Activated CD4-positive, alpha-beta memory T cell treated with anti-CD3 and anti-CD28 coated beads, Interleukin-2, amount 10 ng/mL, durations not matched to agents 7 days and 5 days (primary cell): ENCODE data around the gene RXRA. TPM values are rescaled to one million over a fixed set of nuclear protein-coding genes. Genes with fewer than 3 reads are reported as not detected.

Experiments used
- CTCF ChIA-PET: fragments of 350-600 bp; sonication (Branson Sonifier 250); formaldehyde crosslinking; loops from one replicate; lab custom pipeline; 2021; ENCODE audit warnings: antibody characterized with exemption, inconsistent platforms; lab: Charles Lee
- POLR2A ChIA-PET: fragments of 350-600 bp; sonication (Branson Sonifier 250); formaldehyde crosslinking; loops from one replicate; lab custom pipeline; 2021; ENCODE audit warnings: antibody characterized with exemption; lab: Charles Lee
- DNase-seq: peaks from one replicate; pipeline ENCODE4 v3.0.0-alpha.2; 2020
- H3K27ac Mint-ChIP-seq: one replicate; pipeline ENCODE4 v1.8.0; 2021; ENCODE audit warnings: mild to moderate bottlenecking, mixed read lengths
- H3K27me3 Mint-ChIP-seq: one replicate; pipeline ENCODE4 v1.8.0; 2021; ENCODE audit warnings: mixed read lengths
- H3K36me3 Mint-ChIP-seq: one replicate; pipeline ENCODE4 v1.8.0; 2021; ENCODE audit warnings: low read depth, mixed read lengths
- H3K4me1 Mint-ChIP-seq: one replicate; pipeline ENCODE4 v1.8.0; 2021; ENCODE audit warnings: mixed read lengths
- H3K4me3 Mint-ChIP-seq: one replicate; pipeline ENCODE4 v1.8.0; 2021; ENCODE audit warnings: mild to moderate bottlenecking, mixed read lengths
- H3K9me3 Mint-ChIP-seq: one replicate; pipeline ENCODE4 v1.8.0; 2021; ENCODE audit warnings: mixed read lengths
- total RNA-seq, 2 experiments: library from RNA; stranded (reverse); gene quantifications; one replicate each; pipeline ENCODE4 v1.2.3, GENCODE V29; 2021

The RXRA gene
- total RNA-seq, 2 experiments from 2014 or later: 7.0 to 7.8 TPM

- no peak for DNase-seq
- peaks cover 38% of the 10 kb centered on the region for H3K27me3 Mint-ChIP-seq
- H3K4me3 Mint-ChIP-seq: no peak overlapping the region
- H3K9me3 Mint-ChIP-seq: no peaks in the 10 kb centered on the region
- ChIA-PET POLR2A (interaction anchor here (1.7 kb wide), 1 partner anchor 12 kb away, joined by 4 read pairs; no protein-coding TSS in a partner anchor), CTCF (interaction anchor here (0.7 to 1.4 kb wide), 3 partner anchors 113 to 130 kb away, joined by 3 to 11 read pairs (median 4); no protein-coding TSS in a partner anchor)
- peaks cover 9% of the 10 kb centered on the region for H3K4me1 Mint-ChIP-seq
- H3K27ac Mint-ChIP-seq: no peak overlapping the region
- no peaks in the 10 kb centered on the region for H3K36me3 Mint-ChIP-seq
Measured at GRCh38 chr9:134326724-134327601, 708 bp downstream of the RXRA start.

GRCh38 chr9:134327671-134328231 is 1.5 kb downstream of the RXRA start:
- no peak for DNase-seq
- Mint-ChIP-seq H3K27ac (no peak overlapping the region), H3K36me3 (no peaks in the 10 kb centered on the region), H3K9me3 (no peaks in the 10 kb centered on the region), H3K4me1 (peaks cover 9% of the 10 kb centered on the region), H3K27me3 (peaks cover 38% of the 10 kb centered on the region), H3K4me3 (no peak overlapping the region)
- ChIA-PET POLR2A (interaction anchor here (0.8 to 1.7 kb wide), 2 partner anchors 13 to 14 kb away, joined by 3 to 4 read pairs; no protein-coding TSS in a partner anchor), CTCF (interaction anchor here (0.7 to 1.4 kb wide), 3 partner anchors 113 to 129 kb away, joined by 3 to 11 read pairs (median 4); no protein-coding TSS in a partner anchor)

GRCh38 chr9:134328341-134328840 is 2.1 kb downstream of the RXRA start:
- no peaks in the 10 kb centered on the region for H3K36me3 Mint-ChIP-seq
- ChIA-PET POLR2A (interaction anchor here (0.8 to 1.7 kb wide), 2 partner anchors 13 to 14 kb away, joined by 3 to 4 read pairs; no protein-coding TSS in a partner anchor), CTCF (interaction anchor here (1.3 kb wide), 1 partner anchor 112 kb away, joined by 4 read pairs; no protein-coding TSS in a partner anchor)
- H3K9me3 Mint-ChIP-seq: no peaks in the 10 kb centered on the region
- peaks cover 9% of the 10 kb centered on the region for H3K4me1 Mint-ChIP-seq
- peaks cover 35% of the 10 kb centered on the region for H3K27me3 Mint-ChIP-seq
- H3K27ac Mint-ChIP-seq: no peak overlapping the region
- no peak for DNase-seq
- H3K4me3 Mint-ChIP-seq: no peak overlapping the region

- Mint-ChIP-seq H3K4me3 (no peak overlapping the region), H3K27me3 (peaks cover 29% of the 10 kb centered on the region), H3K36me3 (no peaks in the 10 kb centered on the region), H3K27ac (no peak overlapping the region), H3K4me1 (peaks cover 9% of the 10 kb centered on the region), H3K9me3 (no peaks in the 10 kb centered on the region)
- ChIA-PET POLR2A (interaction anchor here (0.8 kb wide), 1 partner anchor 15 kb away, joined by 3 read pairs; no protein-coding TSS in a partner anchor), CTCF (no interaction called here)
- no peak for DNase-seq
Measured at GRCh38 chr9:134328841-134329575, 2.8 kb downstream of the RXRA start.

GRCh38 chr9:134329576-134329855 is 3.3 kb downstream of the RXRA start:
- H3K9me3 Mint-ChIP-seq: no peaks in the 10 kb centered on the region
- H3K36me3 Mint-ChIP-seq: no peaks in the 10 kb centered on the region
- H3K27ac Mint-ChIP-seq: no peak overlapping the region
- POLR2A ChIA-PET: no interaction called here
- peaks cover 24% of the 10 kb centered on the region for H3K27me3 Mint-ChIP-seq
- DNase-seq: no peak
- peaks cover 4% of the 10 kb centered on the region for H3K4me1 Mint-ChIP-seq
- CTCF ChIA-PET: no interaction called here
- no peak overlapping the region for H3K4me3 Mint-ChIP-seq

GRCh38 chr9:134329886-134330285 is 3.6 kb downstream of the RXRA start:
- H3K27me3 Mint-ChIP-seq: peaks cover 20% of the 10 kb centered on the region
- no peak overlapping the region for H3K4me3 Mint-ChIP-seq
- no peaks in the 10 kb centered on the region for H3K9me3 Mint-ChIP-seq
- H3K36me3 Mint-ChIP-seq: no peaks in the 10 kb centered on the region
- peaks cover 2% of the 10 kb centered on the region for H3K4me1 Mint-ChIP-seq
- POLR2A ChIA-PET: no interaction called here
- no peak overlapping the region for H3K27ac Mint-ChIP-seq
- DNase-seq: no peak
- CTCF ChIA-PET: no interaction called here

- Mint-ChIP-seq H3K36me3 (no peaks in the 10 kb centered on the region), H3K4me1 (no peaks in the 10 kb centered on the region), H3K9me3 (no peaks in the 10 kb centered on the region), H3K27me3 (peaks cover 15% of the 10 kb centered on the region), H3K4me3 (no peak overlapping the region), H3K27ac (no peak overlapping the region)
- no peak for DNase-seq
- POLR2A ChIA-PET: no interaction called here
- CTCF ChIA-PET: no interaction called here
Measured at GRCh38 chr9:134330590-134330989, 4.3 kb downstream of the RXRA start.

GRCh38 chr9:134331186-134332025 is 5.2 kb downstream of the RXRA start:
- Mint-ChIP-seq H3K36me3 (no peaks in the 10 kb centered on the region), H3K27me3 (peaks cover 15% of the 10 kb centered on the region), H3K4me3 (no peak overlapping the region), H3K9me3 (no peaks in the 10 kb centered on the region), H3K4me1 (no peaks in the 10 kb centered on the region), H3K27ac (no peak overlapping the region)
- no peak for DNase-seq
- CTCF ChIA-PET: no interaction called here
- POLR2A ChIA-PET: interaction anchor here (0.8 kb wide), 1 partner anchor 9 kb away, joined by 3 read pairs; no protein-coding TSS in a partner anchor

GRCh38 chr9:134332266-134332665 is 6.0 kb downstream of the RXRA start:
- H3K4me3 Mint-ChIP-seq: no peak overlapping the region
- no peaks in the 10 kb centered on the region for H3K9me3 Mint-ChIP-seq
- H3K36me3 Mint-ChIP-seq: no peaks in the 10 kb centered on the region
- peaks cover 12% of the 10 kb centered on the region for H3K27me3 Mint-ChIP-seq
- DNase-seq: no peak
- H3K4me1 Mint-ChIP-seq: no peaks in the 10 kb centered on the region
- ChIA-PET CTCF (no interaction called here), POLR2A (no interaction called here)
- no peak overlapping the region for H3K27ac Mint-ChIP-seq

- ChIA-PET POLR2A (no interaction called here), CTCF (no interaction called here)
- Mint-ChIP-seq H3K9me3 (no peaks in the 10 kb centered on the region), H3K4me1 (no peaks in the 10 kb centered on the region), H3K27ac (no peak overlapping the region), H3K36me3 (no peaks in the 10 kb centered on the region), H3K27me3 (peaks cover 7% of the 10 kb centered on the region), H3K4me3 (no peak overlapping the region)
- no peak for DNase-seq
Measured at GRCh38 chr9:134332841-134333233, 6.6 kb downstream of the RXRA start.

- CTCF ChIA-PET: interaction anchor here (1.6 kb wide), 1 partner anchor 9 kb away, joined by 3 read pairs; no protein-coding TSS in a partner anchor
- Mint-ChIP-seq H3K27me3 (peaks cover 1% of the 10 kb centered on the region), H3K4me3 (no peak overlapping the region), H3K27ac (no peak overlapping the region), H3K36me3 (no peaks in the 10 kb centered on the region), H3K9me3 (no peaks in the 10 kb centered on the region), H3K4me1 (no peaks in the 10 kb centered on the region)
- DNase-seq: no peak
- POLR2A ChIA-PET: no interaction called here
Measured at GRCh38 chr9:134333234-134333873, 7.1 kb downstream of the RXRA start.
